ENCODE data around the gene GGCX.
A peak's percentile ranks its signal among the peaks of the same experiment; 100 is the strongest.
"Not testable (repeated sequence)": the region's sequence is repeated elsewhere in the genome, so short reads cannot be mapped to it uniquely, and the experiment has no call there.

Gene GGCX

DNA sequence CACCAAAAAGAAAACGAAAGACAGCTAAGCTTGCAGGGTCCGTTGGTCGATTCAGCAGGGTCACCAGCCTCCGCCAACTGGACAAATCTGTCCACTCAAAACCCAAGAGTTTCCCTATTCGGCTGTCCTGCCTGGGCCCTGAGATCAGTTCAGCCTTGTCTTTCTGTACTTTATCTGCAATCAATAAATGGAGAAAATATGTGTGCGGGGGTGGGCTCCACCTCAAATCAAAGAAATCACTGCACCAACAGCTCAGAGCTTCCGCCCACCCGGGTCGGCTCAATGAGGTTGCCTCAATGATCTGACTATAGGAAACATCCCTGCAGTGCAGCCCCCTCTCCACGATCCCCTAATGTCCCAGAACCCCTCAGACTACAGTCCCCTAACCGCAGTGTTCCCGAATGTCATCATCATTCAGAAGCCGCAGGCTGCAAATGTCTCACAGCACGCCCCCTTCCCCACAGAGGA lies 447 bp downstream of the GGCX start:
- DNase-seq = no peak

DNA sequence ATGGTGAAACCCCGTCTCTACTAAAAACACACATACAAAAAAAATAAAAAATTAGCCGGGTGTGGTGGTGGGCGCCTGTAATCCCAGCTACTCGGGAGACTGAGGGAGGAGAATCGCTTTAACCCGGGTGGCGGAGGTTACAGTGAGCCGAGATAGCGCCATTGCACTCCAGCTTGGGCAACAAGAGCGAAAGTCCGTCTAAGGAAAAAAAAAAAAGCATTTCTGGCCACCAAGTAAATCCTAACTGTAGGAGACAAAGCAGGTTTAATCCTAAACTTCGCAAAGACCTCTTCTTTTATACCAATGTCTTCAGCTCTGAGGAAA lies 928 bp downstream of the GGCX start:
- not testable (repeated sequence) for DNase-seq

DNA sequence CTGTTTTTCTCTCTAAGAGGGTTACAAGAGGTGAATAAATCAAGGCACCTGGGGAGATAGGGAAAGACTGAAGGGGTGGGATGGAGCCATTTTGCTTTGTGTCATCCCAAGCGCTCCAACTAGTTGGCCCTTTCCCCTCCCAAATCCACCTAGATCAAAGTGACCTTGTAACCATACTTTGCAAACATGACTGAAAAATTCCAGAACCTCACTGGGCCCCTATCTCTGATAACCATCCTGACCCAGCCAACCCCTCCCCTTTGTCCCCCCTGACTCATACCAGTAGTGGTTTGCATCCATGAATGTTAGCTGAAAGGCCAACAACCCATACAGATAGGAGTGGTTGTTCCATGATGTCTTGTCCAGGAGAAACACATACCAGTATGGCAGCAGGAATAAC lies 3.1 kb downstream of the GGCX start:
- no peak for DNase-seq

GRCh38 chr2:85557130-85557529 lies 4.2 kb downstream of the GGCX start:
- no peak for DNase-seq

DNA sequence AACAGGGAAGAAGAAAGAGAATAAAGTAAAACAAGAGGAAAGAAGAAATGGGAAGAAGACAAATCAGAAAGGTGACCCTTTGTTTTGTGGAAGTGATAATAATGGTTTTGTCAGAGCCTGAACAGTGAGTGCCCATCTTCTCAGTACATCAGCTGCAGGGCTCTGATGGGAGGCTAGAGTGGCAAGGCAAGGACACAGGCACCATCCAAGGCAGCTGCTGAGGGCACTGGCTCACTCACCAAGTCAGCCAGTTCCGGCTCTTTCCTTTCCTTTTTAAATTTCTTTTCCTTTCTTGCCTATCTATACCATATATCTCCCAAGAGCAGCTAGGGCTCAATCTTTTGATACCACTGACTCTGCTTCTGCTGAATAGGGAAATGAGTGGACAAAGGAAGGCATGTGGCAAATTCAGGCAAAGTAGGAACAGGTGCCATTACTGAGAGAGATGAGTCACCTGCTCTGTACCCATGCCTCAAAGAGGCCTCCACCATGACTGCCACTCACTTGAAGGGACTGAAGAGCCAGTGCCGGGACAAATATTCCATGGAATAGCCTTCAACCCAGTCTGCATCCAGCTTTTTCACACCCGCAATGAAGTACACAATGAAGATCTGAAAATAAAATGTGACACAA lies 6.2 kb downstream of the GGCX start:
- no peak for DNase-seq

GRCh38 chr2:85553184-85553583 lies 8.1 kb downstream of the GGCX start:
- DNase-seq = no peak

GRCh38 chr2:85551698-85552678 lies 9.3 kb downstream of the GGCX start:
- peak; percentile 77 for DNase-seq

DNA sequence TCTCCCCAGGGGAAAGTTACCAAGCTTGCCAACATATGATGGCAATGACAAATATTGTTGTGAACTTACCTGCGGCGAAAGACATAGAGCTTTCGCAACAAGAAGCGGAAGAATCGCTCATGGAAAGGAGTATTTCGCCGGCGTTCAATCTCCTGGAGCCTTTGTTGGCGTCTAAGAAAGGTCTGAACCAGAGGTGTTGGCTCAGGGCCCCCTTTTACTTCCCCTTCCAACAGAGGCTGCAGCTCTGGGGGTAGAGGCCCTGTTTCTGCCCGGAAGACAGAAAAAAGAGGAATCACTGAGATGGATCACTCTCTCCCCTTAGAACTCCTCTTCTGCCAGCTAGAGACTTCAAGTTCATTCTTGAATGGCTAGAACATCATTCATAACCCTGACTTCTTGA lies 10.8 kb downstream of the GGCX start:
- DNase-seq = no peak

DNA sequence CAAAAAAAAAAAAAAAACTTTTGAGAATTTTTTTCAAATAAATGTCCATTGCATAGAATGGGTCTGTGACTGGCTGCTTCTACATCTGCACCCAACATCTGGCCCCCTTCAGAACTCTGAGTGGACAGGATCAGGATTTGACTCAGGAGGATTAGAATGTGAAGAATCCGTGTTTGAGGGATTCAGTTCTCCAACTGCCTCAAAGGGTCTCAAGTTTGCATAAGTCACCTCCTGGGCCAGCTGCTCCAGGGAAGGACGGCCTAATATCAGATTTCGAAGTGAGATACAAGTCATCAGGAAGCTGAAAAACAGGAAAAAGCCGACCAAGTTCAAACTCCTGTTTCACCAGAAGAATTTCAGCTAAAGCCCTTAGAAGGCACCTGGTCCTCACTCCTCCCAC lies 11.5 kb downstream of the GGCX start:
- DNase-seq = no peak

GRCh38 chr2:85549095-85549494 lies 12.2 kb downstream of the GGCX start:
- DNase-seq = no peak

- no peak for DNase-seq
Measured at GRCh38 chr2:85548608-85548900, 12.7 kb downstream of the GGCX start.

DNA sequence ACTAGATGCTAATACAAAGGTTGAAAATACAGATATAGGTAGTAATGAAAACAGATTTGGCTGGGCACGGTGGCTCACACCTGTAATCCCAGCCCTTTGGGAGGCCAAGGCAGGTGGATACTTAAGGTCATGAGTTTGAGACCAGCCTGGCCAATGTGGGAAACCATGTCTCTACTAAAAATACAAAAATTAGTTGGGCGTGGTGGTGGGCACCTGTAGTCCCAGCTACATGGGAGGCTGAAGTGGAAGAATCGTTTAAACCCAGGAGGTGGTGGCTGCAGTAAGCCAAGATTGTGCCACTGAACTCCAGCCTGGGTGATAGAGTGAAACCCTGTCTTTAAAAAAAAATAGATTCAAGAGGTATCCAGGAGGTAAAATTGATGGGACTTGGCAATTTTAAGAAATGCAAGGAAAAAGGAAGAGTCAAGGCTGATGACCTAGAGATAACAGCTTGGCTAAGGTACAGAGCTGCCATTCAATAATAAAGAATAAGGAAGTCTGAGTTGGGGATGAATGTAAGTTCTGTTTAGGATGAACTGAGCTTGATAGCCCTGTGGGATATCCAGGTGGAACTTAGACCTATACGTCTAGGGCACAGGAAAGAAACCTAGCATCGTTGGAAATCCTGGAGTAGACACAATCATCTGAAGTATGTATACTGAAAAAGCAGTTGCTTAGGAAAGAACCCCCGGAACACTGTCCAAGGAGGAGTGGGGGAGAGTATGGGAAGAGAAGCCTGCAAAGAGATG lies 13.3 kb downstream of the GGCX start:
- no peak for DNase-seq

DNA sequence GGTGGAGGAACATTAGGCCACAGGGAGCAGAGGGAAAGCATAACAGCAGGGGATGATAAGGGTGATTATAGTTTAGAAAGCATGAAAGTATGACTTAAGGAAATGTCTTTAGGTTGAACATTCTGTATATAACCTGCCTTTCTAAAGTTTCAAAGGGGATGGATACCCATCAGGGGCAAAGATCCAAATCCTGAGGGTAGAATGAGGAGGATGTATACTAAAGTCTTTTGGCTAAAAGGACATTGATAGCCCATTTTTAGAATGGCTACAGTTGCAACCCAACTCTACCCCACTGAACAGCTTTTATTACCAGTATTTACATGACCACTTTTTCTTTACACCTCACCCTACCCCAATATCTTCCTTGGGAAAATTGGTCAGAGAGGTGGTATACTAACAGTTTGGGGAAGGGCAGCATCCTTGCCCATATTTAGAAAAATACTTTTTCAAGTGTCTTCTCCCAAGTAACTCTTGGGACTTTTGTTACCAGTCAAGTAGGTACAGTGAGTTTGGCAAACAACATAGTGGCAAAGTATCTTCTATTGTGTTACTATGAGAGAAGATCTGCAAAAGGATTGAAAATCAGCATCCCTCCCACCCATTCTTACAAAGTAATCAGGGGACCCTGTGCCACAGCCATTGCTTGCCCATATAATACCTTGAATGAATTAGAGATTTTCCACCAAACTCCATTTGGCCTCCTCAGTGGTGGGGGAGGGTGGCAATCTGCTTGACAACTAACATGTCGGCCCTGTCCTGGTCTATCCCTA lies 14.0 kb downstream of the GGCX start:
- DNase-seq = no peak

- no peak for DNase-seq
Measured at GRCh38 chr2:85545780-85546240, 15.5 kb downstream of the GGCX start.

DNA sequence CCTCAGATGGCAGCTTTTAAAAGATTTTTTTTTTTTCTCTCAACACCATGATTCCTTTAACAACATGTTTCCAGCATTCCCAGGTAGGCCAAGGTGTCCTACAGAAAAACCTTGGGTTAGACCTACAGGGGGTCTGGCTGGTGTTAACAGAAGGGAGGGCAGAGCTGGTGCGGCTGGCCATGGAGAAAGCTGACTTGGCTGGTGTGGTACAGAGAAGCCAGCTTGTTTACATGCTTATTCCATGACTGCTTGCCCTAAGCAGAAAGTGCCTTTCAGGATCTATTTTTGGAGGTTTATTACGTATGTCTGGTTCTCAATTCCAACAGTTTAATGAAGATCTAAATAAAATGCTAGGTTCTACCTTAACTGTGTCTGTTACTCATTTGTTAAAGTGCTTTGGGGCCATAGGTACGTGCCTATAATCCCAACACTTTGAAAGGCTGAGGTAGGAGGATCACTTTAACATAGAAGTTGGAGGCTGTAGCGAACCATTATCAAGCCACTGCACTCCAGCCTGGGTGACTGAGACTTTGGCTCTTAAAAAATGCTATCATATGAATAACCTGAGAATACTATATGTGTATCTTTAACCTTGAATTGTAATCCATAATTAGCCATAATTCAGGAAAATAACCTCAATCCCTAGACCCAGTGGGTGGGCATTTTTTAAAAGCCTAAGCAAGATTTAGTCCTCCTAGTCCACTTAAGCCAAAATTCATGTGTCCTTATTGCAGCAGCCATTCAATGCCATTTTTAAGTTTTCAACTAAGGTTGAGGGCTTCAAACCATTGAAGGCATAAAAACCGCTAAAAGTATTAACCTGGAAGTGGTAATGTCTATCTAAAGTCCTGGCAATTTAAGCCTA lies 16.1 kb downstream of the GGCX start:
- not testable (repeated sequence) for DNase-seq

DNA sequence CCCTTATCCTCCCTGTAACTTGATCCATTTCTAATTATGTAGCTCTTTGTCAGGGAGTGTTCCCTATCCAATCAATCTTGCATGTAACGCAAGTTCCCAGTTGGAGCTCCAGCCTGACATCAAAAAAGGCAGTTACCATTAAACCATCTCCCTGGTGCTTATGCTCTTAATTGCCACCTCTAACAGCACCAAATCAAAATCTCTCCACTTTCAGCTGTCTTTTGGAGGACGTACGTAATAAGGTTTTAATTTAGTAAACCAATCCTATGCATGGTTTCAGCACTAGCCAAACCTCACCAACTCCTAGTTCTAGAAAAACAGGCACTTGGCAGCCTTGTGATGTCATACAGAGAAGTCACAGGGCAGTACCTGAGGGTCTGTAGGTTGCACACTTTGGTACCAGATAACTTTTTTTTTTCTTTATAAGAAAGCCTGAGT lies 17.0 kb downstream of the GGCX start:
- DNase-seq = not testable (repeated sequence)

DNA sequence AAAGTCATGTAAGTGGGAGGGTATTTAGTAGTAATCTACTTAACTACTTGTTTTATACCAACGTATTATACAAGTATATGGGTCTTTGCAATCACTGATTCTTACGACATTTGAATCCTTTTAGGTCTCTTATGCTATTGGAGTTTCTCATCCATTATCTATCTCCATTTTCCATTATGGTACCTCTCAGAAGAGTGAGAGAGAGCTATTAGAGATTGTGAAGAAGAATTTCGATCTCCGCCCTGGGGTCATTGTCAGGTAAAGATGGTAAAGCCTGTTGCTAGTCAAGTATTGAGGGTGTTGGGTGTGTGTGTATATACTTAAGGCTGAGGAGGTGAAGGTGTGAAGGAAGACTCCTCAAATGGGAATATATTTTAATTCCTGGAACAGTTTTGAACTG lies 18.5 kb downstream of the GGCX start:
- no peak for DNase-seq

DNA sequence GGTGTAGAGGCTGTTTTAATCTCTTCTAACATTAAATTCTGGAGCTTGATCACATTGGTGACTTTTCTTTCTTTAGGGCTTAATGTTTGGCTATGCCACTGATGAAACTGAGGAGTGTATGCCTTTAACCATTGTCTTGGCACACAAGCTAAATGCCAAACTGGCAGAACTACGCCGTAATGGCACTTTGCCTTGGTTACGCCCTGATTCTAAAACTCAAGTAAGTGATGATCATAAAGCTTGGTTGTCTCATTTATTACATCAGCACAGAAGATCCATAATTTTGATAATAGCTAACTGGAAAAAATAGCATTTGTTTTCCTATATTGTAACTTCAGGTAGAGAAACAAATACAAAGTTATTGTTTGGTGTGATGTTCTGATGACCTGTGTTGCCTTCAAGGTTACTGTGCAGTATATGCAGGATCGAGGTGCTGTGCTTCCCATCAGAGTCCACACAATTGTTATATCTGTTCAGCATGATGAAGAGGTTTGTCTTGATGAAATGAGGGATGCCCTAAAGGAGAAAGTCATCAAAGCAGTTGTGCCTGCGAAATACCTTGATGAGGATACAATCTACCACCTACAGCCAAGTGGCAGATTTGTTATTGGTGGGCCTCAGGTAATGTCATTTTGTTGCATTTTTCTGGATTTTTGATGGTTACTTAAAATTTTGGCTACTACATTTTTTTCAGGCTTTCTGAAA lies 19.4 kb downstream of the GGCX start:
- DNase-seq = no peak

- no peak for DNase-seq
Measured at GRCh38 chr2:85541262-85541661, 20.0 kb downstream of the GGCX start.

DNA sequence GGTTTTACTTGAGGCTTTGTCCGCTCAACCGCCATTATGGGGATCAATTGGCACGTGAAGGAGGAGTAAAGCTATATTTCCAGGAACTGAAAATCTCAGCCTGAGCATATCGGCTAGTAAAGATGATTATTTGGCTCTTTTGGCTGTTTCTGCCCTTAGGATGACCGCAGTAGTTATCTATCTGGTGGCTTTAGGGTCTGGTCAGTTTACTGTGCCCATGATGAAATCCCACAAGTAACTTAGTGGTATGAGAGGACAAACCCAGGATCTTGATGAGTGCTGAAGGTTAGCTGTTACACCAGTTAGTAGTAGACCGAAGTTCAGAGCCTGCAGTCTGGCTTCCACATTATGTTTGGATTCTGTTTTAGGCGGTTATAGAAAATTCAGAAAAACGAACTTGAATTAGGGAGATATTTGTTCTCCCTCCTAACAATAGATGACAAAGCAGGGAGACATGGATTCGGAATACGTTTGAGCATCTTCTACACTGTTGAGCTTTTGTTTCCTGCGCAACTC lies 21.1 kb downstream of the GGCX start:
- no peak for DNase-seq
